Heart right ventricle (tissue), 16 donors: ENCODE results near the gene GMFB. TPM values are rescaled to one million over a fixed set of nuclear protein-coding genes. Genes with fewer than 3 reads are reported as not detected.
A peak's percentile ranks its signal among the peaks of the same experiment; 100 is the strongest.
"Not testable (repeated sequence)": the region's sequence is repeated elsewhere in the genome, so short reads cannot be mapped to it uniquely, and the experiment has no call there.

Experiments used
- ATAC-seq, 8 donors: fragments of 200-7000 bp; cut with Tn5 transposase; one replicate each; pipeline ENCODE4 v1.9.1; 2020; ENCODE audit warnings: mild to moderate bottlenecking in 8 of 8, moderate library complexity in 8 of 8, moderate number of reproducible peaks in 1 of 8
- DNase-seq, 2 donors: peaks; one replicate each; pipeline ENCODE4 v3.0.0-alpha.2; 2020
- H3K27ac ChIP-seq, 10 donors: fragments of 200-600 bp; sonication (generic) in 2 of 10; one replicate each; pipeline versions ENCODE4 v1.5.0 to v1.8.0; 2020 to 2022; ENCODE audit warnings: mild to moderate bottlenecking in 3 of 10
- H3K27me3 ChIP-seq, 7 donors: fragments of 200-600 bp; one replicate each; pipeline ENCODE4 v1.8.0; 2021 to 2022; ENCODE audit warnings: mild to moderate bottlenecking in 2 of 7
- H3K36me3 ChIP-seq, 9 donors: fragments of 200-600 bp; sonication (generic) in 1 of 9; one replicate each; pipeline versions ENCODE4 v1.5.0 to v1.8.0; 2020 to 2022; ENCODE audit warnings: mild to moderate bottlenecking in 2 of 9
- H3K4me1 ChIP-seq, 9 donors: fragments of 200-600 bp; sonication (generic) in 1 of 9; one replicate each; pipeline versions ENCODE4 v1.5.0 to v1.8.0; 2020 to 2022; ENCODE audit warnings: mild to moderate bottlenecking in 4 of 9
- H3K4me3 ChIP-seq, 10 donors: fragments of 200-600 bp; sonication (generic) in 2 of 10; one replicate each; pipeline versions ENCODE4 v1.5.0 to v1.8.0; 2020 to 2022; ENCODE audit warnings: mild to moderate bottlenecking in 7 of 10, moderate library complexity in 2 of 10
- H3K9me3 ChIP-seq, 11 donors: fragments of 200-600 bp in 10 of 11; sonication (generic) in 2 of 11; one replicate each; pipeline versions ENCODE4 v1.5.0 to v1.8.0; 2013 to 2022; ENCODE audit warnings: mild to moderate bottlenecking in 2 of 11, control low read depth in 1 of 11, moderate library complexity in 1 of 11
- CTCF ChIP-seq, 9 donors: fragments of 200-600 bp; sonication (generic) in 2 of 9; IDR thresholded peaks; one replicate each; pipeline versions ENCODE4 v1.5.0 to v1.8.0; 2021 to 2022; ENCODE audit warnings: antibody characterized with exemption in 9 of 9, mild to moderate bottlenecking in 5 of 9, moderate library complexity in 1 of 9
- WGBS, 2 donors: extraction: QIAGEN DNeasy Blood & Tissue Kit; methylation state at CpG; one replicate each; pipeline ENCODE4 v1.1.7; 2013; ENCODE audit warnings: inconsistent platforms in 1 of 2; 5-methylcytosine and 5-hydroxymethylcytosine counted together
- intact Hi-C, 10 donors: fragments of 100-400 bp; cut with DNase I; formaldehyde crosslinking; loops; one replicate each; pipeline versions ENCODE4 v1.11.1 to v1.14.2; 2022
- polyA plus RNA-seq, 2 donors: library from polyadenylated mRNA; stranded (reverse); fragments of 200-250 nt; gene quantifications; one replicate each; pipeline ENCODE4 v1.2.3, GENCODE V29; 2013
- total RNA-seq, 10 donors: library from RNA; stranded (reverse); fragmentation: NEBNext Ultra II Directional in 3 of 10; extraction: Animal tissue kit (Norgen Biotek cat#: 25700) in 3 of 10; gene quantifications; one replicate each; pipeline versions ENCODE4 v1.2.1 to v1.2.4, GENCODE V29; 2021 to 2023
- donor health status: Arrhythmogenic right ventricular cardiomyopathy.
- donor health status: ischemic (EF 13 %, LVEDD 7.1; RV severe dilation, severe dysfunction).
- donor health status: healthy with polysubstance abuse.
- donor health status: DM: no; HTN: yes; CAD: no.
- donor health status: DM: no; HTN: no; CAD: no.
- donor health status: ischemic (EF 25% LVEDD 6.9; RV normal size, moderate dysfunction).
- donor health status: ischemic (EF 25% LVEDD 5.7; RV mildly dilated, moderate dysfunction).
- donor health status: healthy.
- donor health status: DM: yes; HTN: yes; CAD: no.
- donor health status: Ischemic cardiomyopathy.
- donor health status: ischemic (EF 35%, LVEDD 5.7; RV mildly dilated, moderate dysfunction).
- donor health status: nonischemic (EF 11% LVEDD 7.7; RV severe dilation, severe dysfunction).
- donor health status: DM: yes; HTN: yes; CAD: no.
- donor health status: PGD.
- donor health status: ischemic (EF 29% LVEDD 5.4; RV normal size, mild dysfunction).
- donor health status: nonischemic (EF 23%, LVEDD 6.1; RV moderate dilation, normal function).

Gene GMFB
- total and polyA plus RNA-seq, 12 donors, result 9.1 to 30.5 (median 19.6) TPM

GRCh38 chr14:54455363-54455762, 33.4 kb downstream of the GMFB start:
- ATAC-seq (no peak), DNase-seq (no peak)
- no peaks in the 10 kb centered on the region for H3K9me3 ChIP-seq
- no peaks in the 10 kb centered on the region for H3K36me3 ChIP-seq
- peaks cover 0 to 9% (median 0%) of the 10 kb centered on the region in 9 donors for H3K4me1 ChIP-seq
- H3K4me3 ChIP-seq, result no peak overlapping the region
- intact Hi-C loops, result no loop called here
- WGBS, 2 donors, result 95 to 100% methylated on average over 1 of the region's 1 CpG
- no peaks in the 10 kb centered on the region for H3K27me3 ChIP-seq
- no peak for TF ChIP-seq CTCF (IDR thresholded peaks at IDR 0.05)
- H3K27ac ChIP-seq, result no peak overlapping the region

GRCh38 chr14:54453990-54454389, 34.8 kb downstream of the GMFB start:
- H3K36me3 ChIP-seq, H3K4me3 ChIP-seq, intact Hi-C loops, H3K9me3 ChIP-seq, H3K27ac ChIP-seq, ATAC-seq, H3K27me3 ChIP-seq, DNase-seq: not testable (repeated sequence)
- 91 to 93% methylated on average over 5 of the region's 5 CpGs for WGBS, 2 donors
- H3K4me1 ChIP-seq, result peaks cover 0 to 14% (median 0%) of the 10 kb centered on the region in 9 donors

- intact Hi-C loops, result no loop called here
- Histone ChIP-seq H3K27ac (no peak overlapping the region), H3K36me3 (no peaks in the 10 kb centered on the region), H3K4me1 (peaks cover 0 to 14% (median 0%) of the 10 kb centered on the region in 9 donors), H3K9me3 (no peaks in the 10 kb centered on the region), H3K27me3 (no peaks in the 10 kb centered on the region), H3K4me3 (no peak overlapping the region)
- no peak for ATAC-seq
- DNase-seq, result no peak
- WGBS, 2 donors, result 94 to 98% methylated on average over 3 of the region's 3 CpGs
- TF ChIP-seq CTCF (IDR thresholded peaks at IDR 0.05), result no peak
Measured at GRCh38 chr14:54453252-54453651, 35.5 kb downstream of the GMFB start.

- DNase-seq, result no peak
- Histone ChIP-seq H3K36me3 (no peaks in the 10 kb centered on the region), H3K27ac (no peak overlapping the region), H3K27me3 (no peaks in the 10 kb centered on the region), H3K9me3 (no peaks in the 10 kb centered on the region), H3K4me1 (peaks cover 0 to 22% (median 0%) of the 10 kb centered on the region in 9 donors), H3K4me3 (no peak overlapping the region)
- intact Hi-C loops, result no loop called here
- 82 to 84% methylated on average over 3 of the region's 3 CpGs for WGBS, 2 donors
- no peak for TF ChIP-seq CTCF (IDR thresholded peaks at IDR 0.05)
- ATAC-seq, result no peak
Measured at GRCh38 chr14:54451961-54452360, 36.8 kb downstream of the GMFB start.

GRCh38 chr14:54451121-54451601, 37.6 kb downstream of the GMFB start:
- 84 to 87% methylated on average over 7 of the region's 7 CpGs for WGBS, 2 donors
- ATAC-seq, result no peak
- no peaks in the 10 kb centered on the region for H3K27me3 ChIP-seq

More at GRCh38 chr14:54451121-54451601, 37.6 kb downstream of the GMFB start:
- Histone ChIP-seq H3K4me1 (peaks cover 0 to 30% (median 0%) of the 10 kb centered on the region in 9 donors), H3K36me3 (no peaks in the 10 kb centered on the region), H3K27ac (peak overlapping the region in 1 of 10 donors; percentile 37), H3K9me3 (no peaks in the 10 kb centered on the region), H3K4me3 (no peak overlapping the region)
- intact Hi-C loops, result no loop called here
- no peak for TF ChIP-seq CTCF (IDR thresholded peaks at IDR 0.05)
- DNase-seq, result no peak
